Endothelial cell (in vitro differentiated cells): ENCODE data around the gene CES5A. TPM values are rescaled to one million over a fixed set of nuclear protein-coding genes. Genes with fewer than 3 reads are reported as not detected.
"Not testable (repeated sequence)": the region's sequence is repeated elsewhere in the genome, so short reads cannot be mapped to it uniquely, and the experiment has no call there.

Source experiments
- DNase-seq: peaks from one replicate; pipeline ENCODE4 v3.0.0; 2021; ENCODE audit warnings: low spot score
- H3K27ac Mint-ChIP-seq: one replicate; pipeline ENCODE4 v1.8.0; 2021; ENCODE audit warnings: mixed read lengths, inconsistent platforms; ENCODE audit not compliant: unreplicated experiment
- H3K27me3 Mint-ChIP-seq: one replicate; pipeline ENCODE4 v1.8.0; 2021; ENCODE audit warnings: mild to moderate bottlenecking, moderate library complexity, mixed read lengths, inconsistent platforms; ENCODE audit not compliant: unreplicated experiment
- H3K36me3 Mint-ChIP-seq: one replicate; pipeline ENCODE4 v1.8.0; 2021; ENCODE audit warnings: mild to moderate bottlenecking, low read depth, mixed read lengths, inconsistent platforms; ENCODE audit not compliant: unreplicated experiment
- H3K4me1 Mint-ChIP-seq: one replicate; pipeline ENCODE4 v1.8.0; 2021; ENCODE audit warnings: mild to moderate bottlenecking, mixed read lengths, inconsistent platforms; ENCODE audit not compliant: unreplicated experiment
- H3K4me3 Mint-ChIP-seq: one replicate; pipeline ENCODE4 v1.8.0; 2021; ENCODE audit warnings: mild to moderate bottlenecking, mixed read lengths, inconsistent platforms; ENCODE audit not compliant: unreplicated experiment
- H3K9me3 Mint-ChIP-seq: one replicate; pipeline ENCODE4 v1.8.0; 2021; ENCODE audit warnings: mixed read lengths, inconsistent platforms; ENCODE audit not compliant: unreplicated experiment
- CTCF ChIP-seq: fragments of 200-600 bp; sonication (generic); IDR thresholded peaks from one replicate; pipeline ENCODE4 v1.5.0; 2021; ENCODE audit warnings: antibody characterized with exemption; ENCODE audit not compliant: unreplicated experiment
- total RNA-seq: library from RNA; stranded (reverse); fragmentation: NEBNext Ultra II Directional; extraction: Animal tissue kit (Norgen Biotek cat#: 25700); gene quantifications from one replicate; pipeline ENCODE4 v1.2.1, GENCODE V29; 2021; ENCODE audit not compliant: unreplicated experiment

CES5A gene
- total RNA-seq, 1 donor from 2014 or later: not detected

GRCh38 chr16:55868980-55869379 lies 6.2 kb downstream of the CES5A start:
- no peak for DNase-seq
- no peak overlapping the region for H3K4me3 Mint-ChIP-seq
- TF ChIP-seq CTCF: no peak
- peaks cover 3% of the 10 kb centered on the region for H3K27me3 Mint-ChIP-seq
- H3K36me3 Mint-ChIP-seq: no peaks in the 10 kb centered on the region
- no peaks in the 10 kb centered on the region for H3K4me1 Mint-ChIP-seq
- no peaks in the 10 kb centered on the region for H3K9me3 Mint-ChIP-seq
- no peak overlapping the region for H3K27ac Mint-ChIP-seq

- DNase-seq: no peak
- Mint-ChIP-seq H3K9me3 (no peaks in the 10 kb centered on the region), H3K27me3 (peaks cover 3% of the 10 kb centered on the region), H3K27ac (no peak overlapping the region), H3K36me3 (no peaks in the 10 kb centered on the region), H3K4me1 (no peaks in the 10 kb centered on the region), H3K4me3 (no peak overlapping the region)
- no peak for TF ChIP-seq CTCF
Measured at GRCh38 chr16:55868137-55868536, 7.0 kb downstream of the CES5A start.

GRCh38 chr16:55861288-55861687 lies 13.9 kb downstream of the CES5A start:
- Mint-ChIP-seq H3K27me3 (no peaks in the 10 kb centered on the region), H3K4me1 (no peaks in the 10 kb centered on the region), H3K27ac (no peak overlapping the region), H3K9me3 (no peaks in the 10 kb centered on the region), H3K4me3 (no peak overlapping the region), H3K36me3 (no peaks in the 10 kb centered on the region)
- TF ChIP-seq CTCF: no peak
- no peak for DNase-seq

- not testable (repeated sequence) for H3K9me3 Mint-ChIP-seq, H3K27me3 Mint-ChIP-seq, DNase-seq, H3K36me3 Mint-ChIP-seq, H3K27ac Mint-ChIP-seq, H3K4me1 Mint-ChIP-seq, H3K4me3 Mint-ChIP-seq
Measured at GRCh38 chr16:55857650-55858049, 17.5 kb downstream of the CES5A start.

- TF ChIP-seq CTCF: no peak
- H3K27ac Mint-ChIP-seq: no peak overlapping the region
- no peaks in the 10 kb centered on the region for H3K36me3 Mint-ChIP-seq
- DNase-seq: no peak
- no peaks in the 10 kb centered on the region for H3K27me3 Mint-ChIP-seq
- H3K9me3 Mint-ChIP-seq: no peaks in the 10 kb centered on the region
- no peaks in the 10 kb centered on the region for H3K4me1 Mint-ChIP-seq
- no peak overlapping the region for H3K4me3 Mint-ChIP-seq
Measured at GRCh38 chr16:55856950-55857349, 18.2 kb downstream of the CES5A start.

- no peak for TF ChIP-seq CTCF
- H3K4me3 Mint-ChIP-seq: no peak overlapping the region
- DNase-seq: no peak
- H3K27me3 Mint-ChIP-seq: peaks cover 3% of the 10 kb centered on the region
- no peaks in the 10 kb centered on the region for H3K36me3 Mint-ChIP-seq
- H3K9me3 Mint-ChIP-seq: no peaks in the 10 kb centered on the region
- no peak overlapping the region for H3K27ac Mint-ChIP-seq
- H3K4me1 Mint-ChIP-seq: no peaks in the 10 kb centered on the region
Measured at GRCh38 chr16:55853114-55853513, 22.1 kb downstream of the CES5A start.
